ENCODE data around the gene SAMD5. TPM values are rescaled to one million over a fixed set of nuclear protein-coding genes. Genes with fewer than 3 reads are reported as not detected.

The SAMD5 gene
- total RNA-seq, 2 experiments from 2014 or later, result not detected

- CTCF ChIA-PET, result interaction anchor here (0.7 kb wide), 1 partner anchor 60 kb away, joined by 3 read pairs; no protein-coding TSS in a partner anchor
- POLR2A ChIA-PET, result no interaction called here
Measured at GRCh38 chr6:147614501-147614900, 106.0 kb downstream of the SAMD5 start.

GRCh38 chr6:147615659-147616456 is 107.4 kb downstream of the SAMD5 start:
- POLR2A ChIA-PET, result no interaction called here

GRCh38 chr6:147617366-147617765 is 108.9 kb downstream of the SAMD5 start:
- CTCF ChIA-PET, result no interaction called here
- POLR2A ChIA-PET, result no interaction called here

More at GRCh38 chr6:147615659-147616456, 107.4 kb downstream of the SAMD5 start:
- CTCF ChIA-PET, result no interaction called here

GRCh38 chr6:147618457-147618856 is 110.0 kb downstream of the SAMD5 start:
- ChIA-PET CTCF (no interaction called here), POLR2A (no interaction called here)

GRCh38 chr6:147618927-147619326 is 110.4 kb downstream of the SAMD5 start:
- CTCF ChIA-PET, result no interaction called here
- POLR2A ChIA-PET, result no interaction called here
